ENCODE measurements around the gene EML6.

EML6 gene

GRCh38 chr2:54918647-54919280, 195.3 kb downstream of the EML6 start:
- no peak for DNase-seq

GRCh38 chr2:54920660-54921059, 197.2 kb downstream of the EML6 start:
- no peak for DNase-seq

GRCh38 chr2:54924121-54924520, 200.7 kb downstream of the EML6 start:
- no peak for DNase-seq

- DNase-seq: no peak
Observed at GRCh38 chr2:54925022-54925421, 201.6 kb downstream of the EML6 start.

- no peak for DNase-seq
Observed at GRCh38 chr2:54927085-54927750, 203.8 kb downstream of the EML6 start.

GRCh38 chr2:54927751-54928615, 204.5 kb downstream of the EML6 start:
- no peak for DNase-seq

- no peak for DNase-seq
Observed at GRCh38 chr2:54928719-54929118, 205.3 kb downstream of the EML6 start.

- DNase-seq: no peak
Observed at GRCh38 chr2:54931473-54931872, 208.0 kb downstream of the EML6 start.

GRCh38 chr2:54935389-54935788, 211.9 kb downstream of the EML6 start:
- no peak for DNase-seq

GRCh38 chr2:54936766-54937165, 213.3 kb downstream of the EML6 start:
- no peak for DNase-seq

GRCh38 chr2:54939446-54940118, 216.1 kb downstream of the EML6 start:
- no peak for DNase-seq

- DNase-seq: no peak
Observed at GRCh38 chr2:54940723-54941122, 217.3 kb downstream of the EML6 start.

- DNase-seq: no peak
Observed at GRCh38 chr2:54941248-54941984, 218.0 kb downstream of the EML6 start.

- no peak for DNase-seq
Observed at GRCh38 chr2:54942373-54942772, 218.9 kb downstream of the EML6 start.

GRCh38 chr2:54944724-54945326, 221.4 kb downstream of the EML6 start:
- DNase-seq: no peak

GRCh38 chr2:54945391-54946219, 222.1 kb downstream of the EML6 start:
- no peak for DNase-seq

GRCh38 chr2:54946220-54946805, 222.9 kb downstream of the EML6 start:
- DNase-seq: no peak

GRCh38 chr2:54947136-54947535, 223.7 kb downstream of the EML6 start:
- no peak for DNase-seq

- no peak for DNase-seq
Observed at GRCh38 chr2:54947646-54948045, 224.2 kb downstream of the EML6 start.

- no peak for DNase-seq
Observed at GRCh38 chr2:54948120-54948519, 224.7 kb downstream of the EML6 start.

- DNase-seq: no peak
Observed at GRCh38 chr2:54949431-54949830, 226.0 kb downstream of the EML6 start.

Data from hematopoietic multipotent progenitor cell treated with erythropoietin and hydrocortisone succinate and interleukin-3 and kit ligand, for 4 days (in vitro differentiated cells).